Keratinocyte (primary cell): ENCODE results near the gene POLR2L. TPM values are rescaled to one million over a fixed set of nuclear protein-coding genes. Genes with fewer than 3 reads are reported as not detected.

Source experiments
- DNase-seq: peaks from one replicate; pipeline ENCODE4 v3.0.0-alpha.2; 2011; ENCODE audit warnings: low read depth, missing footprints, low spot score
- FAIRE-seq: peaks from 2 replicates; lab custom pipeline; 2011; peaks lifted over from hg19 to GRCh38; lab: Jason Lieb, UNC
- H2AFZ ChIP-seq: 2 replicates; pipeline ENCODE4 v1.6.0; 2012; ENCODE audit warnings: low read length, control low read depth, inconsistent platforms; ENCODE audit not compliant: control insufficient read depth
- H3K27ac ChIP-seq: 2 replicates; pipeline ENCODE4 v1.5.1; 2011; ENCODE audit warnings: low read length; ENCODE audit not compliant: control insufficient read depth, insufficient read depth
- H3K27me3 ChIP-seq: 3 replicates; pipeline ENCODE4 v1.6.0; 2011; ENCODE audit warnings: low read length; ENCODE audit not compliant: control insufficient read depth, insufficient read depth; ENCODE audit errors: extremely low read depth
- H3K36me3 ChIP-seq, 2 experiments: 2 replicates in 1 of 2; 3 replicates in 1 of 2; pipeline ENCODE4 v1.5.1; 2011; ENCODE audit warnings: low read length in 2 of 2, mild to moderate bottlenecking in 1 of 2; ENCODE audit not compliant: control insufficient read depth in 2 of 2, insufficient read depth in 2 of 2; ENCODE audit errors: extremely low read depth in 1 of 2
- H3K4me1 ChIP-seq: 3 replicates; pipeline ENCODE4 v1.5.1; 2011; ENCODE audit warnings: low read length; ENCODE audit not compliant: control insufficient read depth, insufficient read depth; ENCODE audit errors: extremely low read depth
- H3K4me2 ChIP-seq: 3 replicates; pipeline ENCODE4 v1.6.0; 2011; ENCODE audit warnings: low read depth, low read length; ENCODE audit not compliant: control insufficient read depth, insufficient read depth; ENCODE audit errors: extremely low read depth
- H3K4me3 ChIP-seq, 3 experiments: fragments of 200-600 bp in 1 of 3; sonication (generic) in 1 of 3; 2 replicates in 2 of 3; 3 replicates in 1 of 3; pipeline ENCODE4 v1.5.1; 2011 to 2016; ENCODE audit warnings: low read length in 3 of 3, mild to moderate bottlenecking in 3 of 3, control low read depth in 2 of 3, inconsistent platforms in 1 of 3, low read depth in 1 of 3, mixed read lengths in 1 of 3, mixed run types in 1 of 3, moderate library complexity in 1 of 3; ENCODE audit not compliant: control insufficient read depth in 2 of 3, insufficient read depth in 2 of 3; ENCODE audit errors: extremely low read depth in 1 of 3
- H3K79me2 ChIP-seq: 2 replicates; pipeline ENCODE4 v1.6.0; 2012; ENCODE audit warnings: low read length; ENCODE audit not compliant: control insufficient read depth, insufficient read depth
- H3K9ac ChIP-seq: 3 replicates; pipeline ENCODE4 v1.6.0; 2011; ENCODE audit warnings: low read length; ENCODE audit not compliant: control insufficient read depth, insufficient read depth; ENCODE audit errors: extremely low read depth
- H3K9me1 ChIP-seq: 3 replicates; pipeline ENCODE4 v1.6.0; 2011; ENCODE audit warnings: low read length; ENCODE audit not compliant: control insufficient read depth, insufficient read depth; ENCODE audit errors: extremely low read depth
- H3K9me3 ChIP-seq: 2 replicates; pipeline ENCODE4 v1.5.1; 2012; ENCODE audit warnings: low read depth, low read length; ENCODE audit not compliant: control insufficient read depth
- H4K20me1 ChIP-seq: 3 replicates; pipeline ENCODE4 v1.6.0; 2011; ENCODE audit warnings: low read length; ENCODE audit not compliant: control insufficient read depth, insufficient read depth; ENCODE audit errors: extremely low read depth
- CTCF ChIP-seq, 3 experiments: IDR thresholded peaks in 1 of 3; conservative IDR thresholded peaks in 1 of 3; optimal IDR thresholded peaks in 1 of 3; 2 replicates in 2 of 3; 3 replicates in 1 of 3; pipeline versions ENCODE3 to v1.5.1; 2011; ENCODE audit warnings: low read length in 3 of 3, mild to moderate bottlenecking in 3 of 3, moderate library complexity in 2 of 3, control low read depth in 1 of 3, inconsistent platforms in 1 of 3; ENCODE audit not compliant: insufficient read depth in 2 of 3; ENCODE audit errors: extremely low read depth in 1 of 3
- EZH2 ChIP-seq: IDR thresholded peaks from one replicate; pipeline ENCODE4 v1.6.1; 2012; ENCODE audit warnings: inconsistent platforms, mild to moderate bottlenecking, low read length, moderate library complexity
- dilution Hi-C: fragments of 300-500 bp; cut with MboI; formaldehyde crosslinking; loops from one replicate; pipeline ENCODE4 v1.7.0; 2020; ENCODE audit warnings: low sequenced_read_pairs; ENCODE audit not compliant: extremely low pct_ligation_motif_present
- polyA plus RNA-seq, 5 experiments: library from polyadenylated mRNA; depleted of rRNA in 3 of 5; stranded (reverse) in 3 of 5; stranded (forward) in 1 of 5; unstranded in 1 of 5; fragments of >200 nt; gene quantifications; 1 replicate in 1 of 5; 2 replicates in 3 of 5; 3 replicates in 1 of 5; pipeline versions ENCODE4 v1.2.1 to v1.2.3, GENCODE V29; 2011 to 2012; ENCODE audit warnings: missing spikeins in 2 of 5, low read depth in 1 of 5, low replicate concordance in 1 of 5

Gene POLR2L
- polyA plus RNA-seq, 1 donor (not counting 4 experiments of a cell fraction or from before 2014, with no cell fraction given) = 145 TPM

DNA sequence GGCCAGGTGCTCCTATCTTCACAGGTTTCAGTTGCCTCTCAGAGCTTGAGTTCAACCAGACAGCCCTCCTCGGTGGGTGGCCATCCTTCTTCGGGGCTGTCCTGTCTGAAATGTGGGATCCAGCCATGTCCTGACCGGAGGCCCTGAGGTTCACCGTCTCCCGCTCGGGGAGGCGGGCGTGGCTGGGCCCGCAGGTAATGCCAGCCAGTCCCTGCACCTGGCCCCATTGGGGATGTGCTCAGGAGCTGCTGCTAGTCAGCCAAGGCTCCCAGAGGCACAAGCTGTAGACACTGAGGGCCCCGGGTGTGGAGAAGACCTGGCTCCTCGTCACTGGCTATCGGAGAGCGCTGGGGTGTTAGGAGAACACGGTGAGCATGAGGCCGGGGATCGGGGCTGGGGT, 32.9 kb upstream of the POLR2L start:
- Histone ChIP-seq H4K20me1 (no peaks in the 10 kb centered on the region), H3K9me1 (no peaks in the 10 kb centered on the region), H3K4me1 (no peaks in the 10 kb centered on the region), H3K4me2 (no peak overlapping the region), H3K4me3 (no peak overlapping the region), H3K79me2 (no peaks in the 10 kb centered on the region), H3K36me3 (peaks cover 3 to 8% of the 10 kb centered on the region in 2 experiments), H3K27ac (no peak overlapping the region), H3K9me3 (no peaks in the 10 kb centered on the region), H3K9ac (no peak overlapping the region), H2AFZ (no peak overlapping the region), H3K27me3 (peaks cover 2% of the 10 kb centered on the region)
- FAIRE-seq = no peak
- TF ChIP-seq EZH2 (no peak), CTCF (optimal IDR thresholded peaks at IDR 0.05 in 1 of 3, IDR thresholded peaks at IDR 0.05 in 1 of 3, conservative IDR thresholded peaks at IDR 0.05 in 1 of 3; ENCODE audit: extremely low read depth in 1 of 3, insufficient read depth in 2 of 3, low read length in 3 of 3) (no peak)
- dilution Hi-C loops = no loop called here
- no peak for DNase-seq

- Histone ChIP-seq H3K4me2 (no peak overlapping the region), H3K4me1 (no peaks in the 10 kb centered on the region), H3K27ac (no peak overlapping the region), H3K9me1 (no peaks in the 10 kb centered on the region), H2AFZ (no peak overlapping the region), H3K79me2 (no peaks in the 10 kb centered on the region), H3K9me3 (no peaks in the 10 kb centered on the region), H3K36me3 (no peaks in the 10 kb centered on the region), H3K27me3 (peaks cover 2% of the 10 kb centered on the region), H3K4me3 (no peak overlapping the region), H4K20me1 (no peaks in the 10 kb centered on the region), H3K9ac (no peak overlapping the region)
- DNase-seq = no peak
- dilution Hi-C loops = no loop called here
- FAIRE-seq = no peak
- TF ChIP-seq EZH2 = no peak
- no peak for TF ChIP-seq CTCF (optimal IDR thresholded peaks at IDR 0.05 in 1 of 3, IDR thresholded peaks at IDR 0.05 in 1 of 3, conservative IDR thresholded peaks at IDR 0.05 in 1 of 3; ENCODE audit: extremely low read depth in 1 of 3, insufficient read depth in 2 of 3, low read length in 3 of 3)
These were observed 31.4 kb upstream of the POLR2L start for GRCh38 chr11:873706-874105.
